Umbilical cord (tissue), 2 donors: ENCODE results near the gene FCGR3B. TPM values are rescaled to one million over a fixed set of nuclear protein-coding genes. Genes with fewer than 3 reads are reported as not detected.
"Not testable (repeated sequence)": the region's sequence is repeated elsewhere in the genome, so short reads cannot be mapped to it uniquely, and the experiment has no call there.

Source experiments
- DNase-seq: peaks from one replicate; pipeline ENCODE4 v3.0.0-alpha.2; 2015; ENCODE audit warnings: low spot score
- total RNA-seq: library from RNA; depleted of rRNA; stranded (reverse); fragments of >200 nt; gene quantifications from one replicate; pipeline ENCODE4 v1.2.3, GENCODE V29; 2014; ENCODE audit warnings: low replicate concordance; ENCODE audit not compliant: insufficient read depth

The FCGR3B gene
- 5.5 TPM for total RNA-seq

- DNase-seq: no peak
These were observed at the start of gene FCGR3B for GRCh38 chr1:161631076-161631475. FCGR3B (minus strand) TSS chr1:161631176; CDS start chr1:161631094, 82 bp downstream.

GRCh38 chr1:161678500-161678899, 47.5 kb upstream of the FCGR3B start:
- no peak for DNase-seq

GRCh38 chr1:161676958-161677689, 46.1 kb upstream of the FCGR3B start:
- peak; percentile 17 for DNase-seq

GRCh38 chr1:161676441-161676840, 45.5 kb upstream of the FCGR3B start:
- no peak for DNase-seq

GRCh38 chr1:161674908-161675307, 43.9 kb upstream of the FCGR3B start:
- DNase-seq: not testable (repeated sequence)

GRCh38 chr1:161674447-161674846, 43.5 kb upstream of the FCGR3B start:
- DNase-seq: not testable (repeated sequence)

GRCh38 chr1:161673437-161673836, 42.5 kb upstream of the FCGR3B start:
- not testable (repeated sequence) for DNase-seq

- DNase-seq: not testable (repeated sequence)
These were observed 40.4 kb upstream of the FCGR3B start for GRCh38 chr1:161671045-161672020.

GRCh38 chr1:161664689-161665088, 33.7 kb upstream of the FCGR3B start:
- DNase-seq: not testable (repeated sequence)

- DNase-seq: not testable (repeated sequence)
These were observed 32.6 kb upstream of the FCGR3B start for GRCh38 chr1:161663569-161663968.

GRCh38 chr1:161662684-161663339, 31.8 kb upstream of the FCGR3B start, which contains the start of gene FCGR2B:
FCGR2B (plus strand) TSS chr1:161663143; CDS start chr1:161663242, 99 bp downstream.
- DNase-seq: not testable (repeated sequence)

GRCh38 chr1:161661660-161662311, 30.8 kb upstream of the FCGR3B start:
- DNase-seq: not testable (repeated sequence)

GRCh38 chr1:161658524-161658923, 27.5 kb upstream of the FCGR3B start:
- DNase-seq: not testable (repeated sequence)

GRCh38 chr1:161653971-161654370, 23.0 kb upstream of the FCGR3B start:
- not testable (repeated sequence) for DNase-seq

GRCh38 chr1:161653541-161653940, 22.6 kb upstream of the FCGR3B start:
- DNase-seq: not testable (repeated sequence)

- DNase-seq: peak; percentile 72
These were observed 16.8 kb upstream of the FCGR3B start for GRCh38 chr1:161647507-161648360.

- not testable (repeated sequence) for DNase-seq
These were observed 13.9 kb upstream of the FCGR3B start for GRCh38 chr1:161644855-161645254.

GRCh38 chr1:161643481-161644208, 12.7 kb upstream of the FCGR3B start:
- not testable (repeated sequence) for DNase-seq

GRCh38 chr1:161642697-161643096, 11.7 kb upstream of the FCGR3B start:
- peak; percentile 38 for DNase-seq
